HEK293 (cell line): Measurements from ENCODE around the gene TIMM50.

ENCODE experiments used
- CTCF ChIA-PET: fragments of 350-600 bp; formaldehyde crosslinking; extraction: SDS; loops from one replicate; lab custom pipeline; 2021; ENCODE audit warnings: antibody characterized with exemption; lab: Yijun Ruan, JAX
- POLR2A ChIA-PET: fragments of 300-600 bp; formaldehyde crosslinking; extraction: SDS; loops from one replicate; lab custom pipeline; 2020; ENCODE audit warnings: antibody characterized with exemption, inconsistent platforms; lab: Yijun Ruan, JAX
- H3K27ac ChIP-seq: fragments of 200-500 bp; sonication (Bioruptor generic); 2 replicates; pipeline ENCODE4 v1.5.1; 2014; ENCODE audit warnings: low read depth, low read length, control low read depth, inconsistent platforms; ENCODE audit errors: extremely low read depth
- H3K36me3 ChIP-seq, 2 experiments: fragments of 200-500 bp in 1 of 2; sonication (Bioruptor generic) in 1 of 2; 1 replicate in 1 of 2; 2 replicates in 1 of 2; pipeline ENCODE4 v1.5.1; 2014 to 2017; ENCODE audit warnings: inconsistent platforms in 2 of 2, low read length in 2 of 2; ENCODE audit not compliant: control insufficient read depth in 2 of 2, insufficient read depth in 1 of 2
- H3K4me1 ChIP-seq: fragments of 200-500 bp; sonication (Bioruptor generic); 2 replicates; pipeline ENCODE4 v1.5.1; 2014; ENCODE audit warnings: mild to moderate bottlenecking, low read length, inconsistent platforms; ENCODE audit not compliant: control insufficient read depth, insufficient read depth
- H3K4me3 ChIP-seq: 2 replicates; pipeline ENCODE4 v1.5.1; 2011; ENCODE audit warnings: low read depth, mild to moderate bottlenecking, control low read depth, low read length, moderate library complexity
- H3K9me3 ChIP-seq: fragments of 200-500 bp; sonication (Bioruptor generic); 2 replicates; pipeline ENCODE4 v1.5.1; 2014; ENCODE audit warnings: low read depth, low read length, inconsistent platforms; ENCODE audit not compliant: control insufficient read depth, insufficient read depth
- EGR2 ChIP-seq: fragments of 450-650 bp; formaldehyde crosslinking; IDR thresholded peaks from 2 replicates; pipeline ENCODE4 v1.5.1; 2016; ENCODE audit warnings: low read depth, missing biosample characterization, missing genetic modification characterization
- MYNN ChIP-seq: fragments of 450-650 bp; formaldehyde crosslinking; IDR thresholded peaks from 2 replicates; pipeline ENCODE4 v1.5.1; 2016; ENCODE audit warnings: missing biosample characterization, missing genetic modification characterization, borderline replicate concordance
- MZF1 ChIP-seq: fragments of 450-650 bp; formaldehyde crosslinking; IDR thresholded peaks from 2 replicates; pipeline ENCODE4 v1.5.1; 2017; ENCODE audit warnings: missing biosample characterization, missing genetic modification characterization, borderline replicate concordance
- SCRT2 ChIP-seq: fragments of 450-650 bp; formaldehyde crosslinking; IDR thresholded peaks from 2 replicates; pipeline ENCODE4 v1.5.1; 2016; ENCODE audit warnings: missing biosample characterization, missing genetic modification characterization
- SP7 ChIP-seq: fragments of 450-650 bp; formaldehyde crosslinking; IDR thresholded peaks from 2 replicates; pipeline ENCODE4 v1.5.1; 2016; ENCODE audit warnings: missing biosample characterization, missing genetic modification characterization
- YY1 ChIP-seq: fragments of 450-650 bp; formaldehyde crosslinking; IDR thresholded peaks from 2 replicates; pipeline ENCODE4 v1.5.1; 2018; ENCODE audit warnings: missing biosample characterization, missing genetic modification characterization
- YY2 ChIP-seq: fragments of 450-650 bp; formaldehyde crosslinking; IDR thresholded peaks from 2 replicates; pipeline ENCODE4 v1.5.1; 2016; ENCODE audit warnings: missing biosample characterization, missing genetic modification characterization
- ZBTB21 ChIP-seq: fragments of 450-650 bp; formaldehyde crosslinking; IDR thresholded peaks from 2 replicates; pipeline ENCODE4 v1.5.1; 2017; ENCODE audit warnings: missing biosample characterization, missing genetic modification characterization
- ZBTB48 ChIP-seq: fragments of 450-650 bp; formaldehyde crosslinking; IDR thresholded peaks from 2 replicates; pipeline ENCODE4 v1.5.1; 2016; ENCODE audit warnings: missing biosample characterization, missing genetic modification characterization
- ZEB2 ChIP-seq: fragments of 450-650 bp; formaldehyde crosslinking; IDR thresholded peaks from 2 replicates; pipeline ENCODE4 v1.5.1; 2016; ENCODE audit warnings: missing biosample characterization, missing genetic modification characterization
- ZFP69B ChIP-seq: fragments of 450-650 bp; formaldehyde crosslinking; IDR thresholded peaks from 2 replicates; pipeline ENCODE4 v1.5.1; 2016; ENCODE audit warnings: missing biosample characterization, missing genetic modification characterization
- ZNF114 ChIP-seq: fragments of 450-650 bp; formaldehyde crosslinking; IDR thresholded peaks from 2 replicates; pipeline ENCODE4 v1.5.0; 2017; ENCODE audit warnings: missing biosample characterization, missing genetic modification characterization
- ZNF16 ChIP-seq: fragments of 450-650 bp; formaldehyde crosslinking; IDR thresholded peaks from 2 replicates; pipeline ENCODE4 v1.5.1; 2016; ENCODE audit warnings: low read depth, missing biosample characterization, missing genetic modification characterization
- ZNF184 ChIP-seq: fragments of 450-650 bp; IDR thresholded peaks from 2 replicates; pipeline ENCODE4 v1.5.1; 2018; ENCODE audit warnings: missing biosample characterization, mild to moderate bottlenecking, missing genetic modification characterization
- ZNF416 ChIP-seq: fragments of 450-650 bp; formaldehyde crosslinking; IDR thresholded peaks from 2 replicates; pipeline ENCODE4 v1.5.1; 2016; ENCODE audit warnings: missing biosample characterization, missing genetic modification characterization
- ZNF549 ChIP-seq: fragments of 450-650 bp; IDR thresholded peaks from 2 replicates; pipeline ENCODE4 v1.5.1; 2018; ENCODE audit warnings: missing biosample characterization, missing genetic modification characterization, mild to moderate bottlenecking, inconsistent platforms, moderate library complexity
- ZNF776 ChIP-seq: fragments of 450-650 bp; formaldehyde crosslinking; IDR thresholded peaks from 2 replicates; pipeline ENCODE4 v1.5.0; 2017; ENCODE audit warnings: missing biosample characterization, missing genetic modification characterization, borderline replicate concordance
- ZNF785 ChIP-seq: fragments of 450-650 bp; formaldehyde crosslinking; IDR thresholded peaks from 2 replicates; pipeline ENCODE4 v1.5.1; 2016; ENCODE audit warnings: missing biosample characterization, missing genetic modification characterization
- ZNF837 ChIP-seq: fragments of 450-650 bp; formaldehyde crosslinking; IDR thresholded peaks from 2 replicates; pipeline ENCODE4 v1.5.1; 2016; ENCODE audit warnings: missing biosample characterization, missing genetic modification characterization
- ZSCAN16 ChIP-seq: fragments of 450-650 bp; formaldehyde crosslinking; IDR thresholded peaks from 2 replicates; pipeline ENCODE4 v1.5.1; 2016; ENCODE audit warnings: missing biosample characterization, missing genetic modification characterization
- TF ChIP-seq, protein P1 (sequence below): fragments of 450-650 bp; formaldehyde crosslinking; IDR thresholded peaks from 2 replicates; pipeline ENCODE4 v1.5.1; 2016; ENCODE audit warnings: missing biosample characterization, missing genetic modification characterization
- TF ChIP-seq, protein P2 (sequence below): fragments of 450-650 bp; formaldehyde crosslinking; IDR thresholded peaks from 2 replicates; pipeline ENCODE4 v1.5.0; 2017; ENCODE audit warnings: missing biosample characterization, missing genetic modification characterization, borderline replicate concordance
- TF ChIP-seq, protein P3 (sequence below): fragments of 450-650 bp; formaldehyde crosslinking; IDR thresholded peaks from 2 replicates; pipeline ENCODE4 v1.5.1; 2016; ENCODE audit warnings: missing biosample characterization, missing genetic modification characterization, low read depth
- TF ChIP-seq, protein P4 (sequence below): fragments of 450-650 bp; formaldehyde crosslinking; IDR thresholded peaks from 2 replicates; pipeline ENCODE4 v1.5.1; 2017; ENCODE audit warnings: missing biosample characterization, missing genetic modification characterization
- TF ChIP-seq, protein P5 (sequence below): fragments of 450-650 bp; formaldehyde crosslinking; IDR thresholded peaks from 2 replicates; pipeline ENCODE4 v1.5.1; 2016; ENCODE audit warnings: missing biosample characterization, missing genetic modification characterization
- TF ChIP-seq, protein P6 (sequence below): fragments of 450-650 bp; IDR thresholded peaks from 2 replicates; pipeline ENCODE4 v1.5.1; 2018; ENCODE audit warnings: missing biosample characterization, missing genetic modification characterization

TIMM50 gene

DNA sequence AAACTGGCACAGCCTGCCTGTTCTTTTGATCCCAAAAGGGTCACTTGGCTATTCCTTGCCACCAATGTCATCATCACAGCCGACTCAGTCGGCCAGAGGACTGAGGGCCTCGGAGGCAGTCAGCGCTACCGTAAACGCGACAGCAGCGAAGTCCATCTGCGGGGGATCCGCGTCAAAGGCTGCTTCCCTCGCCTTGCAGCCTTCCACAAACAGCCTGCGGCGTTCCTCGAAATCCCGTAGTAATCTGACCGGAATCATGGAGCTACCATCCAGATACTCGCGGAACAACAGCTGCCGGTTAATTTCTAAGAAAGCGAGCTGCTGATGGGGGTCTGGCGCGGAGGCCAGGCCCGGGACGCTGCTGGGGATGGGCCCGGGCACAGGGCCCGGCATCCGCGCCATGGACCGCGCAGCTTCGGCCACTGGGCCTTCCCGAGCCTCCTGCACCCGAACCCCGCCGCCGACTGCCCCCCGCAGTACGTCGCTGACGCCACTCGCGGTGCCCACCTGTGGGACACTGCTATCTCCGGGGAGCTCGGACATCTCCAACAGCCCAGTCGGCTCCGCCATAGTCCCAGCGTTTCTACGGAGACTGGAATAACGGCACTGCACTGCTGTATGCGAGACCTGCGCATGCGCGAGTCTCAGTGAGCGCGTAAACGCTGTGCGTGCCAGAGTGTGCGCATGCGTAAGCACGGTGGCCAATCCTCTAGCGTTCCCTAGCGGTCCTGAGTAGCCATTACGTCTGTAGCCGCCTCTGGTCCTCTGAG is 51.8 kb downstream of the TIMM50 start, which contains the start of gene EID2B:
TSS of gene EID2B (minus strand) at position 620 of the 770 bp plus-strand sequence. CDS start at position 570, 50 bp downstream.
- H3K27ac ChIP-seq, result peak within 1 kb of the TSS; percentile 85
- H3K9me3 ChIP-seq, result no peaks in the 10 kb centered on the region; the same call in 1 of the 2 replicates
- H3K36me3 ChIP-seq, result peaks cover 0 to 58% of the 10 kb centered on the region in 2 experiments; a peak in 2 of 3 replicates
- H3K4me1 ChIP-seq, result peaks cover 20% of the 10 kb centered on the region
- POLR2A ChIA-PET, result interaction anchor here (0.5 to 3.6 kb wide), 21 partner anchors 10 to 931 kb away, joined by 3 to 56 read pairs (median 4); partner anchors contain the start of genes MED29, PAF1, RPS16 and SUPT5H
- peak within 1 kb of the TSS; percentile 88 for H3K4me3 ChIP-seq
- CTCF ChIA-PET, result interaction anchor here (0.5 to 6.3 kb wide), 54 partner anchors 9 to 1235 kb away, joined by 3 to 174 read pairs (median 4); partner anchors contain the start of genes DLL3, PLEKHG2, RPS16 and TIMM50
- TF ChIP-seq ZBTB48 (no peak), ZBTB21 (tag by site-specific recombination) (no peak), MYNN (tag by site-specific recombination) (no peak), ZNF184 (no peak), ZNF16 (tag by site-specific recombination) (0 out of 2 replicates have a peak, but pooled peaks have one; percentile 48), ZNF785 (tag by site-specific recombination) (0 out of 2 replicates have a peak, but pooled peaks have one; percentile 35), SCRT2 (tag by site-specific recombination) (peak; percentile 100), SP7 (tag by site-specific recombination) (peak; percentile 83), YY1 (tag by site-specific recombination) (peak; percentile 96), ZNF549 (tag by site-specific recombination) (no peak), ZNF114 (no peak), ZNF416 (tag by site-specific recombination) (no peak), ZNF837 (tag by site-specific recombination) (no peak), ZSCAN16 (no peak; the same call in 1 of the 2 replicates), YY2 (peak; percentile 95), EGR2 (tag by site-specific recombination) (no peak), ZNF776 (tag by site-specific recombination) (no peak), MZF1 (tag by site-specific recombination) (peak; percentile 100), ZFP69B (tag by site-specific recombination) (peak; percentile 92), ZEB2 (tag by site-specific recombination) (peak; percentile 71)
- TF ChIP-seq, protein P1, sequence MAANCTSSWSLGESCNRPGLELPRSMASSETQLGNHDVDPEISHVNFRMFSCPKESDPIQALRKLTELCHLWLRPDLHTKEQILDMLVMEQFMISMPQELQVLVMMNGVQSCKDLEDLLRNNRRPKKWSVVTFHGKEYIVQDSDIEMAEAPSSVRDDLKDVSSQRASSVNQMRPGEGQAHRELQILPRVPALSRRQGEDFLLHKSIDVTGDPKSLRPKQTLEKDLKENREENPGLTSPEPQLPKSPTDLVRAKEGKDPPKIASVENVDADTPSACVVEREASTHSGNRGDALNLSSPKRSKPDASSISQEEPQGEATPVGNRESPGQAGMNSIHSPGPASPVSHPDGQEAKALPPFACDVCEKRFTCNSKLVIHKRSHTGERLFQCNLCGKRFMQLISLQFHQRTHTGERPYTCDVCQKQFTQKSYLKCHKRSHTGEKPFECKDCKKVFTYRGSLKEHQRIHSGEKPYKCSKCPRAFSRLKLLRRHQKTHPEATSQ (tag by site-specific recombination), result no peak
- TF ChIP-seq, protein P2, sequence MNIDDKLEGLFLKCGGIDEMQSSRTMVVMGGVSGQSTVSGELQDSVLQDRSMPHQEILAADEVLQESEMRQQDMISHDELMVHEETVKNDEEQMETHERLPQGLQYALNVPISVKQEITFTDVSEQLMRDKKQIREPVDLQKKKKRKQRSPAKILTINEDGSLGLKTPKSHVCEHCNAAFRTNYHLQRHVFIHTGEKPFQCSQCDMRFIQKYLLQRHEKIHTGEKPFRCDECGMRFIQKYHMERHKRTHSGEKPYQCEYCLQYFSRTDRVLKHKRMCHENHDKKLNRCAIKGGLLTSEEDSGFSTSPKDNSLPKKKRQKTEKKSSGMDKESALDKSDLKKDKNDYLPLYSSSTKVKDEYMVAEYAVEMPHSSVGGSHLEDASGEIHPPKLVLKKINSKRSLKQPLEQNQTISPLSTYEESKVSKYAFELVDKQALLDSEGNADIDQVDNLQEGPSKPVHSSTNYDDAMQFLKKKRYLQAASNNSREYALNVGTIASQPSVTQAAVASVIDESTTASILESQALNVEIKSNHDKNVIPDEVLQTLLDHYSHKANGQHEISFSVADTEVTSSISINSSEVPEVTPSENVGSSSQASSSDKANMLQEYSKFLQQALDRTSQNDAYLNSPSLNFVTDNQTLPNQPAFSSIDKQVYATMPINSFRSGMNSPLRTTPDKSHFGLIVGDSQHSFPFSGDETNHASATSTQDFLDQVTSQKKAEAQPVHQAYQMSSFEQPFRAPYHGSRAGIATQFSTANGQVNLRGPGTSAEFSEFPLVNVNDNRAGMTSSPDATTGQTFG (tag by site-specific recombination), result no peak
- TF ChIP-seq, protein P3, sequence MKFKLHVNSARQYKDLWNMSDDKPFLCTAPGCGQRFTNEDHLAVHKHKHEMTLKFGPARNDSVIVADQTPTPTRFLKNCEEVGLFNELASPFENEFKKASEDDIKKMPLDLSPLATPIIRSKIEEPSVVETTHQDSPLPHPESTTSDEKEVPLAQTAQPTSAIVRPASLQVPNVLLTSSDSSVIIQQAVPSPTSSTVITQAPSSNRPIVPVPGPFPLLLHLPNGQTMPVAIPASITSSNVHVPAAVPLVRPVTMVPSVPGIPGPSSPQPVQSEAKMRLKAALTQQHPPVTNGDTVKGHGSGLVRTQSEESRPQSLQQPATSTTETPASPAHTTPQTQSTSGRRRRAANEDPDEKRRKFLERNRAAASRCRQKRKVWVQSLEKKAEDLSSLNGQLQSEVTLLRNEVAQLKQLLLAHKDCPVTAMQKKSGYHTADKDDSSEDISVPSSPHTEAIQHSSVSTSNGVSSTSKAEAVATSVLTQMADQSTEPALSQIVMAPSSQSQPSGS (tag by site-specific recombination), result no peak
- TF ChIP-seq, protein P4, sequence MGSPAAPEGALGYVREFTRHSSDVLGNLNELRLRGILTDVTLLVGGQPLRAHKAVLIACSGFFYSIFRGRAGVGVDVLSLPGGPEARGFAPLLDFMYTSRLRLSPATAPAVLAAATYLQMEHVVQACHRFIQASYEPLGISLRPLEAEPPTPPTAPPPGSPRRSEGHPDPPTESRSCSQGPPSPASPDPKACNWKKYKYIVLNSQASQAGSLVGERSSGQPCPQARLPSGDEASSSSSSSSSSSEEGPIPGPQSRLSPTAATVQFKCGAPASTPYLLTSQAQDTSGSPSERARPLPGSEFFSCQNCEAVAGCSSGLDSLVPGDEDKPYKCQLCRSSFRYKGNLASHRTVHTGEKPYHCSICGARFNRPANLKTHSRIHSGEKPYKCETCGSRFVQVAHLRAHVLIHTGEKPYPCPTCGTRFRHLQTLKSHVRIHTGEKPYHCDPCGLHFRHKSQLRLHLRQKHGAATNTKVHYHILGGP (tag by site-specific recombination), result peak; percentile 95
- TF ChIP-seq, protein P5, sequence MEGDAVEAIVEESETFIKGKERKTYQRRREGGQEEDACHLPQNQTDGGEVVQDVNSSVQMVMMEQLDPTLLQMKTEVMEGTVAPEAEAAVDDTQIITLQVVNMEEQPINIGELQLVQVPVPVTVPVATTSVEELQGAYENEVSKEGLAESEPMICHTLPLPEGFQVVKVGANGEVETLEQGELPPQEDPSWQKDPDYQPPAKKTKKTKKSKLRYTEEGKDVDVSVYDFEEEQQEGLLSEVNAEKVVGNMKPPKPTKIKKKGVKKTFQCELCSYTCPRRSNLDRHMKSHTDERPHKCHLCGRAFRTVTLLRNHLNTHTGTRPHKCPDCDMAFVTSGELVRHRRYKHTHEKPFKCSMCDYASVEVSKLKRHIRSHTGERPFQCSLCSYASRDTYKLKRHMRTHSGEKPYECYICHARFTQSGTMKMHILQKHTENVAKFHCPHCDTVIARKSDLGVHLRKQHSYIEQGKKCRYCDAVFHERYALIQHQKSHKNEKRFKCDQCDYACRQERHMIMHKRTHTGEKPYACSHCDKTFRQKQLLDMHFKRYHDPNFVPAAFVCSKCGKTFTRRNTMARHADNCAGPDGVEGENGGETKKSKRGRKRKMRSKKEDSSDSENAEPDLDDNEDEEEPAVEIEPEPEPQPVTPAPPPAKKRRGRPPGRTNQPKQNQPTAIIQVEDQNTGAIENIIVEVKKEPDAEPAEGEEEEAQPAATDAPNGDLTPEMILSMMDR (tag by site-specific recombination), result peak; percentile 100
- TF ChIP-seq, protein P6, sequence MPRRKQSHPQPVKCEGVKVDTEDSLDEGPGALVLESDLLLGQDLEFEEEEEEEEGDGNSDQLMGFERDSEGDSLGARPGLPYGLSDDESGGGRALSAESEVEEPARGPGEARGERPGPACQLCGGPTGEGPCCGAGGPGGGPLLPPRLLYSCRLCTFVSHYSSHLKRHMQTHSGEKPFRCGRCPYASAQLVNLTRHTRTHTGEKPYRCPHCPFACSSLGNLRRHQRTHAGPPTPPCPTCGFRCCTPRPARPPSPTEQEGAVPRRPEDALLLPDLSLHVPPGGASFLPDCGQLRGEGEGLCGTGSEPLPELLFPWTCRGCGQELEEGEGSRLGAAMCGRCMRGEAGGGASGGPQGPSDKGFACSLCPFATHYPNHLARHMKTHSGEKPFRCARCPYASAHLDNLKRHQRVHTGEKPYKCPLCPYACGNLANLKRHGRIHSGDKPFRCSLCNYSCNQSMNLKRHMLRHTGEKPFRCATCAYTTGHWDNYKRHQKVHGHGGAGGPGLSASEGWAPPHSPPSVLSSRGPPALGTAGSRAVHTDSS (tag by site-specific recombination), result no peak
